Endothelial cell (in vitro differentiated cells): ENCODE measurements around the gene MAB21L2. TPM values are rescaled to one million over a fixed set of nuclear protein-coding genes. Genes with fewer than 3 reads are reported as not detected.

Experiments
- DNase-seq: peaks from one replicate; pipeline ENCODE4 v3.0.0; 2021; ENCODE audit warnings: low spot score
- H3K27ac Mint-ChIP-seq: one replicate; pipeline ENCODE4 v1.8.0; 2021; ENCODE audit warnings: mixed read lengths, inconsistent platforms; ENCODE audit not compliant: unreplicated experiment
- H3K27me3 Mint-ChIP-seq: one replicate; pipeline ENCODE4 v1.8.0; 2021; ENCODE audit warnings: mild to moderate bottlenecking, moderate library complexity, mixed read lengths, inconsistent platforms; ENCODE audit not compliant: unreplicated experiment
- H3K36me3 Mint-ChIP-seq: one replicate; pipeline ENCODE4 v1.8.0; 2021; ENCODE audit warnings: mild to moderate bottlenecking, low read depth, mixed read lengths, inconsistent platforms; ENCODE audit not compliant: unreplicated experiment
- H3K4me1 Mint-ChIP-seq: one replicate; pipeline ENCODE4 v1.8.0; 2021; ENCODE audit warnings: mild to moderate bottlenecking, mixed read lengths, inconsistent platforms; ENCODE audit not compliant: unreplicated experiment
- H3K4me3 Mint-ChIP-seq: one replicate; pipeline ENCODE4 v1.8.0; 2021; ENCODE audit warnings: mild to moderate bottlenecking, mixed read lengths, inconsistent platforms; ENCODE audit not compliant: unreplicated experiment
- H3K9me3 Mint-ChIP-seq: one replicate; pipeline ENCODE4 v1.8.0; 2021; ENCODE audit warnings: mixed read lengths, inconsistent platforms; ENCODE audit not compliant: unreplicated experiment
- total RNA-seq: library from RNA; stranded (reverse); fragmentation: NEBNext Ultra II Directional; extraction: Animal tissue kit (Norgen Biotek cat#: 25700); gene quantifications from one replicate; pipeline ENCODE4 v1.2.1, GENCODE V29; 2021; ENCODE audit not compliant: unreplicated experiment
- TF ChIP-seq, protein P1 (sequence below): fragments of 200-600 bp; sonication (generic); IDR thresholded peaks from one replicate; pipeline ENCODE4 v1.5.0; 2021; ENCODE audit warnings: antibody characterized with exemption; ENCODE audit not compliant: unreplicated experiment

Gene MAB21L2
- total RNA-seq, 1 donor from 2014 or later = not detected

DNA sequence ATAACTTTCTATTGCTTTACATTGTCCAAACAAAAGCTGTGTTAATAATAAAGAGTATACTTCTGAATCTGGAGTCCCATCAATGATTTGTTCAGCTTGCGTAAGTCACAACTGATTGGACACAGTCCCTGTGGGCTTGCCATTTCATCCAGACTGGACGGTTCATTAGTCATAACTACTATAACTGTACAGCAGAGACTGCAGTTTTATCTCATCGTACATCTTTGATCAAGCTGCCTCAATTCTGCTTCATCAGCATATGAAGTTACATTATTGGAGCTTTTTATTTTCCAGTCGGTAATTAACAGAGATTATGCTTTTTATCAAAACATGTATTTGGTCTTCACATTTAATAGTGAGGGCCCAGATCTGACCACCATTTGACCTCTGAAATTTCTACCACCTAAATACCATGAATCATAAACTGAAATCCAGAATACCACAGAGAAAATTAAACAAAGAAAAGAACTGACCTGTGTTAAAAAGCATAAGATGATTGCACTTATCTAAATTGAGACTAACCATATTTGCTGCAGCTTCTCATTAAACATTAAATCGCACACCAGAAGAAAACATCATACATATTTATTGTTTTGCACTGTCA is 12.5 kb upstream of the MAB21L2 start:
- DNase-seq = no peak
- H3K4me3 Mint-ChIP-seq = no peak overlapping the region
- H3K36me3 Mint-ChIP-seq = peaks cover 3% of the 10 kb centered on the region
- H3K27me3 Mint-ChIP-seq = no peaks in the 10 kb centered on the region
- H3K4me1 Mint-ChIP-seq = no peaks in the 10 kb centered on the region
- H3K9me3 Mint-ChIP-seq = no peaks in the 10 kb centered on the region
- TF ChIP-seq, protein P1, sequence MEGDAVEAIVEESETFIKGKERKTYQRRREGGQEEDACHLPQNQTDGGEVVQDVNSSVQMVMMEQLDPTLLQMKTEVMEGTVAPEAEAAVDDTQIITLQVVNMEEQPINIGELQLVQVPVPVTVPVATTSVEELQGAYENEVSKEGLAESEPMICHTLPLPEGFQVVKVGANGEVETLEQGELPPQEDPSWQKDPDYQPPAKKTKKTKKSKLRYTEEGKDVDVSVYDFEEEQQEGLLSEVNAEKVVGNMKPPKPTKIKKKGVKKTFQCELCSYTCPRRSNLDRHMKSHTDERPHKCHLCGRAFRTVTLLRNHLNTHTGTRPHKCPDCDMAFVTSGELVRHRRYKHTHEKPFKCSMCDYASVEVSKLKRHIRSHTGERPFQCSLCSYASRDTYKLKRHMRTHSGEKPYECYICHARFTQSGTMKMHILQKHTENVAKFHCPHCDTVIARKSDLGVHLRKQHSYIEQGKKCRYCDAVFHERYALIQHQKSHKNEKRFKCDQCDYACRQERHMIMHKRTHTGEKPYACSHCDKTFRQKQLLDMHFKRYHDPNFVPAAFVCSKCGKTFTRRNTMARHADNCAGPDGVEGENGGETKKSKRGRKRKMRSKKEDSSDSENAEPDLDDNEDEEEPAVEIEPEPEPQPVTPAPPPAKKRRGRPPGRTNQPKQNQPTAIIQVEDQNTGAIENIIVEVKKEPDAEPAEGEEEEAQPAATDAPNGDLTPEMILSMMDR = no peak
- H3K27ac Mint-ChIP-seq = no peak overlapping the region

DNA sequence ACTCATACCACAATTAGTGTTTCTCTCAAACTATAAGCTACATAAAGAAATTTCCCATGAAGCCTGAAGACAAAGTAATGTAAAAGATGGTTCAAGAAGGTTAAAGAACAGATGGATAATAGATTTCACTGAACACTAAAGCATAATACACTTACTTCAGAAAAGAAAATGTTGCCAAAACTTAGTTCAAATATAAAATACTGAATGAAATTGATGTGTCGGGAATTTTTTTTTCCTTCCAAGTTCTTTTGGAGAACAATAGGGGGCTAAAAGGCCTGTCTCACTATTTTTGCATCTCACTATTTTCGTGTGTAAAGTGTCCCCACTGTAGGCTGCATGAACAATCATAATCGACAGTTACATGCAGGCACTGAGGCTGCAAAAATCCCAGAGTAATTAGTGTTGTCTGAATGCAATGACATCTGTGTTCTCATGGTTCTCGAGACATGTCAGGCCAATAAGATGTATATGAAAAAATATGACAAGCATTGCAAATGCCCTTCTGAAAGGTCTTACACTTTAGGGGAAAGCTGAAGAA is 11.9 kb upstream of the MAB21L2 start:
- no peak overlapping the region for H3K27ac Mint-ChIP-seq
- no peak overlapping the region for H3K4me3 Mint-ChIP-seq
- TF ChIP-seq, protein P1 = no peak
- H3K9me3 Mint-ChIP-seq = no peaks in the 10 kb centered on the region
- no peaks in the 10 kb centered on the region for H3K4me1 Mint-ChIP-seq
- no peak for DNase-seq
- H3K36me3 Mint-ChIP-seq = peaks cover 1% of the 10 kb centered on the region
- H3K27me3 Mint-ChIP-seq = no peaks in the 10 kb centered on the region

DNA sequence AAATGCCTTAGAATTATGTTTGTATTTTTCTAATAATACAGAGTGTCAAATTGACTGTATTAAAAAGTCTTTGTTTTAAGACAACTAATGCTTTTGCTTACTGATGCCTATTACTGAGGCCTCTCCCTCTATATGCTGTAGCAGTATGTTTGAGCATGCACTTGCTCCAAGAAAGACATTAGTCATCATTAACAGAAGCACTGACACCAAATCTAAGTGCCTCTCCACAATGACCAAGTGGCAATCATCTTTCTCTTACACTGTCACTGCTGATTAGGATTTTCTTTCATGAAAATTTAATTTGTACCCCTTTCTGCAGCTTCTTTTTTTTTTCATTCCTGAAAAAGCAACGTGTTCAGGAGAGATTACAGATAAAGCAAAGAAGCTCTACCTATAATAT is 11.1 kb upstream of the MAB21L2 start:
- no peaks in the 10 kb centered on the region for H3K27me3 Mint-ChIP-seq
- no peak overlapping the region for H3K4me3 Mint-ChIP-seq
- no peaks in the 10 kb centered on the region for H3K9me3 Mint-ChIP-seq
- H3K27ac Mint-ChIP-seq = no peak overlapping the region
- DNase-seq = no peak
- H3K36me3 Mint-ChIP-seq = no peaks in the 10 kb centered on the region
- H3K4me1 Mint-ChIP-seq = no peaks in the 10 kb centered on the region
- TF ChIP-seq, protein P1 = no peak

DNA sequence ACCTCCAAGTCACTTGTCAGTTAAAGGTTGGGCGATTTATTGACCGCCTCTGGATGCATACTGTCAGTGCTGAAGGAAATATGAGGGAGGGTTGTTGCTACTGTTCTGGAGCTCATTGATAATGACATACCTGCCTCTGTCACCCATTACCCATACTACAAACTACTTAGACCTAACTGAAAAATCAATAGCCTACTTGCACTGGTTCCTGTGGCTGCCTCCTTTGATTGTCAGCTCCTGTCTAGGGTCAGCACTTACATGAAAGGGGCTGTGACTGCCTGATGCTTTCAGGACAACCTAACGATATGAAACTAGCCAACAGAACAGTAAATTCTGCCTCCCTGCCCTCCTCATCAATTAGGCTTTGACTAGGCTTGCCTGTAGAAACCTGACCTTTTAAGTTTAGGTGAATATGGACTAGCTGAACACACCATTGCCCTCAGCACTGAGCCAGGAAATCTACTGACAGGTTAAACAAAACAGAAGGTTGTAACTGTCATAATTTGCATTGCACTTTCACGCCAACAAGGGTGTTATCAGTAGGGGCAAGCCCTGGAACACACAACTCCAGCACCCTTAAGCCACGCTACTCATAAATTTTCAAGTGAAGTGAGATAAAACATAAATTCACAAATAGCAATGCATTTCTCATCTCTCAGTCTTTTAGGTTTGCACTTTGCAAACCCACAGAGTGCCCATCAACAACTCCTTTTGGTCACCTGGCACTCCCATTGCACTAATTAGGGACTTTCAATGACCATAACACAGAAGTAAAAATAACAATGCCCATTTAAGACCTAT is 9.0 kb upstream of the MAB21L2 start:
- TF ChIP-seq, protein P1 = no peak
- H3K27ac Mint-ChIP-seq = no peak overlapping the region

DNA sequence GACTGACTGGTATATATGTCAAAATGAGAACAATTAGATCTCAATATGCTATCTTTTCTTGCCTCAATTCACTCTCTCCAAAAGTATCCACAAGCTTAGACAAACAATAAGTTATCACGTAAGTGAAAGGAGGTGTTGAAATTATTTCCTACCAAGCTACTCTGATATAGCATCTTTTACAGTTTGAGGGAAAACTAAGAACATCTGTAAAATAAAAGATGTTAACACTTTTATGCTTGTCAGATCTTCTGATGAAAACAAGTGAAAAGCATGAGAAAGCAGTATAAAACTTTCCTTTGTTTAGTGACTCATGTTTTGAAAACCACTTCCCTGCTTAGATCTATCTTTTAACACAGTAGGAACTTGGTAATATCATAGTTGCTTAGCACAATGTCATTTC is 8.4 kb upstream of the MAB21L2 start:
- Mint-ChIP-seq H3K9me3 (no peaks in the 10 kb centered on the region), H3K36me3 (no peaks in the 10 kb centered on the region), H3K27ac (no peak overlapping the region), H3K27me3 (peaks cover 2% of the 10 kb centered on the region), H3K4me1 (no peaks in the 10 kb centered on the region), H3K4me3 (no peak overlapping the region)
- TF ChIP-seq, protein P1 = no peak
- DNase-seq = no peak

More for the DNA sequence above, 9.0 kb upstream of the MAB21L2 start:
- no peaks in the 10 kb centered on the region for H3K36me3 Mint-ChIP-seq
- no peaks in the 10 kb centered on the region for H3K9me3 Mint-ChIP-seq
- H3K4me3 Mint-ChIP-seq = no peak overlapping the region
- no peaks in the 10 kb centered on the region for H3K27me3 Mint-ChIP-seq
- DNase-seq = no peak
- H3K4me1 Mint-ChIP-seq = no peaks in the 10 kb centered on the region
